HEK293 (cell line): ENCODE results near the gene ASIC4.

ENCODE experiments used
- CTCF ChIP-seq: fragments of 450-650 bp; formaldehyde crosslinking; IDR thresholded peaks from 2 replicates; pipeline ENCODE4 v1.5.1; 2016; ENCODE audit warnings: missing biosample characterization, missing genetic modification characterization
- GLI4 ChIP-seq: fragments of 450-650 bp; formaldehyde crosslinking; IDR thresholded peaks from 2 replicates; pipeline ENCODE4 v1.5.1; 2016; ENCODE audit warnings: missing biosample characterization, missing genetic modification characterization
- HOXA7 ChIP-seq: sonication (generic); formaldehyde crosslinking; IDR thresholded peaks from 2 replicates; pipeline ENCODE4 v1.8.1; 2022; ENCODE audit warnings: missing genetic modification reagents, borderline replicate concordance
- KLF17 ChIP-seq: fragments of 450-650 bp; formaldehyde crosslinking; IDR thresholded peaks from 2 replicates; pipeline ENCODE4 v1.5.1; 2016; ENCODE audit warnings: missing biosample characterization, missing genetic modification characterization
- PBX3 ChIP-seq: sonication (generic); formaldehyde crosslinking; IDR thresholded peaks from 2 replicates; pipeline ENCODE4 v1.8.1; 2022; ENCODE audit warnings: mild to moderate bottlenecking, moderate library complexity, missing genetic modification reagents
- ZNF24 ChIP-seq: fragments of 450-650 bp; formaldehyde crosslinking; IDR thresholded peaks from 2 replicates; pipeline ENCODE4 v1.5.1; 2016; ENCODE audit warnings: missing biosample characterization, missing genetic modification characterization
- ZNF510 ChIP-seq: fragments of 450-650 bp; formaldehyde crosslinking; IDR thresholded peaks from 2 replicates; pipeline ENCODE4 v1.5.1; 2018; ENCODE audit warnings: mild to moderate bottlenecking, missing genetic modification characterization, missing biosample characterization; ENCODE audit not compliant: insufficient replicate concordance
- ZXDB ChIP-seq: fragments of 450-650 bp; formaldehyde crosslinking; IDR thresholded peaks from 2 replicates; pipeline ENCODE4 v1.5.1; 2016; ENCODE audit warnings: missing biosample characterization, missing genetic modification characterization

GRCh38 chr2:219524817-219525216 lies 10.5 kb downstream of the ASIC4 start:
- no peak for TF ChIP-seq HOXA7 (CRISPR knock-in tag)
- TF ChIP-seq ZNF24 (tag by site-specific recombination) = no peak
- no peak for TF ChIP-seq CTCF (tag by site-specific recombination)
- no peak for TF ChIP-seq ZNF510 (tag by site-specific recombination)
- TF ChIP-seq KLF17 (tag by site-specific recombination) = no peak
- no peak for TF ChIP-seq GLI4 (tag by site-specific recombination)
- TF ChIP-seq ZXDB = no peak
- TF ChIP-seq PBX3 (CRISPR knock-in tag) = no peak
